ENCODE results near the gene PLXNA3.

GRCh38 chrX:154507673-154508383 is 49.7 kb downstream of the PLXNA3 start:
- no peak for TF ChIP-seq MAX (IDR thresholded peaks at IDR 0.05; ENCODE audit: low read depth, low read length)
- TF ChIP-seq POLR2A (IDR thresholded peaks at IDR 0.05; ENCODE audit: extremely low read depth, insufficient read length), result no peak
- TF ChIP-seq CTCF (IDR thresholded peaks at IDR 0.05; ENCODE audit: low read depth, low read length), result no peak

Measured in NB4 (cell line).